Mesenchymal stem cell (in vitro differentiated cells and primary cell): Measurements from ENCODE around the gene SLF2. TPM values are rescaled to one million over a fixed set of nuclear protein-coding genes. Genes with fewer than 3 reads are reported as not detected.
A peak's percentile ranks its signal among the peaks of the same experiment; 100 is the strongest.

Experiments used
- DNase-seq: peaks from one replicate; pipeline ENCODE4 v3.0.0-alpha.2; 2013
- H2AFZ ChIP-seq: one replicate; pipeline ENCODE4 v1.6.1; 2013; ENCODE audit warnings: low read depth, mild to moderate bottlenecking, control low read depth, inconsistent platforms, low read length, moderate library complexity
- H2AK5ac ChIP-seq: 2 replicates; pipeline ENCODE4 v1.6.1; 2013; ENCODE audit warnings: low read length, moderate library complexity, mild to moderate bottlenecking, inconsistent platforms; ENCODE audit not compliant: severe bottlenecking
- H2BK120ac ChIP-seq: one replicate; pipeline ENCODE4 v1.6.1; 2013; ENCODE audit warnings: low read depth, mild to moderate bottlenecking, inconsistent platforms, low read length, moderate library complexity
- H2BK12ac ChIP-seq, 2 experiments: one replicate each; pipeline ENCODE4 v1.6.1; 2013; ENCODE audit warnings: inconsistent platforms in 2 of 2, low read length in 2 of 2, mild to moderate bottlenecking in 2 of 2, moderate library complexity in 2 of 2, control low read depth in 1 of 2
- H2BK15ac ChIP-seq: one replicate; pipeline ENCODE4 v1.6.1; 2013; ENCODE audit warnings: mild to moderate bottlenecking, low read depth, inconsistent platforms; ENCODE audit not compliant: poor library complexity, severe bottlenecking
- H2BK5ac ChIP-seq: 2 replicates; pipeline ENCODE4 v1.6.1; 2013; ENCODE audit warnings: low read depth, mild to moderate bottlenecking, low read length, control low read depth, inconsistent platforms; ENCODE audit not compliant: poor library complexity, severe bottlenecking
- H3K14ac ChIP-seq, 2 experiments: one replicate each; pipeline ENCODE4 v1.6.1; 2013; ENCODE audit warnings: inconsistent platforms in 2 of 2, low read length in 2 of 2, control low read depth in 1 of 2, mild to moderate bottlenecking in 1 of 2, moderate library complexity in 1 of 2
- H3K18ac ChIP-seq, 2 experiments: one replicate each; pipeline ENCODE4 v1.6.1; 2013; ENCODE audit warnings: inconsistent platforms in 2 of 2, low read length in 2 of 2, control low read depth in 1 of 2, low read depth in 1 of 2, mild to moderate bottlenecking in 1 of 2
- H3K23ac ChIP-seq, 2 experiments: one replicate each; pipeline ENCODE4 v1.6.1; 2013; ENCODE audit warnings: inconsistent platforms in 2 of 2, low read length in 2 of 2, mild to moderate bottlenecking in 2 of 2, moderate library complexity in 2 of 2, control low read depth in 1 of 2
- H3K27ac ChIP-seq: 2 replicates; pipeline ENCODE4 v1.5.1; 2013; ENCODE audit warnings: mild to moderate bottlenecking, moderate library complexity, low read length, control low read depth, inconsistent platforms; ENCODE audit not compliant: poor library complexity, severe bottlenecking
- H3K27me3 ChIP-seq, 2 experiments: 2 replicates each; pipeline versions ENCODE4 v1.6.1 to v1.7.0; 2013; ENCODE audit warnings: low read length in 2 of 2, mild to moderate bottlenecking in 2 of 2, moderate library complexity in 2 of 2, control low read depth in 1 of 2, inconsistent platforms in 1 of 2; ENCODE audit not compliant: control insufficient read depth in 1 of 2, insufficient read depth in 1 of 2
- H3K36me3 ChIP-seq, 2 experiments: 2 replicates each; pipeline versions ENCODE4 v1.6.1 to v1.7.0; 2013; ENCODE audit warnings: low read length in 2 of 2, control low read depth in 1 of 2, inconsistent platforms in 1 of 2, low read depth in 1 of 2, mild to moderate bottlenecking in 1 of 2; ENCODE audit not compliant: insufficient read depth in 2 of 2, control insufficient read depth in 1 of 2
- H3K4ac ChIP-seq, 2 experiments: one replicate each; pipeline ENCODE4 v1.6.1; 2013; ENCODE audit warnings: inconsistent platforms in 2 of 2, low read length in 2 of 2, mild to moderate bottlenecking in 2 of 2, moderate library complexity in 2 of 2, control low read depth in 1 of 2, low read depth in 1 of 2
- H3K4me1 ChIP-seq: 2 replicates; pipeline ENCODE4 v1.6.1; 2013; ENCODE audit warnings: low read depth, low read length, control low read depth; ENCODE audit not compliant: control insufficient read depth, insufficient read depth
- H3K4me2 ChIP-seq: 2 replicates; pipeline ENCODE4 v1.6.1; 2013; ENCODE audit warnings: low read length, mild to moderate bottlenecking, inconsistent platforms; ENCODE audit not compliant: poor library complexity, severe bottlenecking
- H3K4me3 ChIP-seq, 2 experiments: 2 replicates each; pipeline versions ENCODE4 v1.5.1 to v1.7.0; 2013; ENCODE audit warnings: low read length in 2 of 2, mild to moderate bottlenecking in 2 of 2, control low read depth in 1 of 2, low read depth in 1 of 2; ENCODE audit not compliant: insufficient read depth in 1 of 2
- H3K79me1 ChIP-seq: replicated peaks from 2 replicates; pipeline ENCODE4 v1.6.1; 2013; ENCODE audit warnings: mild to moderate bottlenecking, control low read depth, low read length, inconsistent platforms; ENCODE audit not compliant: poor library complexity, severe bottlenecking
- H3K9ac ChIP-seq: 2 replicates; pipeline ENCODE4 v1.7.0; 2013; ENCODE audit warnings: mild to moderate bottlenecking, low read length, moderate library complexity
- H3K9me3 ChIP-seq: 2 replicates; pipeline ENCODE4 v1.7.0; 2013; ENCODE audit warnings: mild to moderate bottlenecking, low read length; ENCODE audit not compliant: control insufficient read depth
- H4K8ac ChIP-seq: one replicate; pipeline ENCODE4 v1.6.1; 2013; ENCODE audit warnings: inconsistent platforms, mild to moderate bottlenecking, low read length, moderate library complexity
- H4K91ac ChIP-seq: one replicate; pipeline ENCODE4 v1.6.1; 2013; ENCODE audit warnings: mild to moderate bottlenecking, low read length, inconsistent platforms
- WGBS: methylation state at CpG from one replicate; pipeline ENCODE4 v1.1.7; 2013; ENCODE audit warnings: mixed read lengths; 5-methylcytosine and 5-hydroxymethylcytosine counted together
- small RNA-seq: library from polyadenylated mRNA; stranded (forward); fragments of <200 nt; extraction: miRNeasy Mini kit (QIAGEN cat#:217004); gene quantifications from one replicate; pipeline ENCODE3, GENCODE V24; 2013; ENCODE audit warnings: low read depth

Gene SLF2

GRCh38 chr10:101014230-101014884 is 101.6 kb downstream of the SLF2 start:
- no peak overlapping the region for H3K4me3 ChIP-seq
- no peak overlapping the region for H2AFZ ChIP-seq
- H3K4me2 ChIP-seq, result no peak overlapping the region
- H2BK5ac ChIP-seq, result no peak overlapping the region
- peak overlapping the region; percentile 54 for H2BK15ac ChIP-seq
- peak overlapping the region in 1 of 2 experiments; percentile 24 for H2BK12ac ChIP-seq
- H3K18ac ChIP-seq, result peak overlapping the region in 1 of 2 experiments; percentile 32
- no peak overlapping the region for H2BK120ac ChIP-seq
- H4K8ac ChIP-seq, result peak overlapping the region; percentile 57
- H3K4ac ChIP-seq, result peak overlapping the region in 1 of 2 experiments; percentile 10
- H3K9me3 ChIP-seq, result no peaks in the 10 kb centered on the region
- H3K14ac ChIP-seq, result no peak overlapping the region
- H3K79me1 ChIP-seq, result no peaks in the 10 kb centered on the region
- H3K27ac ChIP-seq, result no peak overlapping the region
- DNase-seq, result peak; percentile 76
- H3K36me3 ChIP-seq, result no peaks in the 10 kb centered on the region
- H3K9ac ChIP-seq, result peak overlapping the region; percentile 65
- no peak overlapping the region for H4K91ac ChIP-seq
- no peak overlapping the region for H2AK5ac ChIP-seq
- no peaks in the 10 kb centered on the region for H3K27me3 ChIP-seq
- 26% methylated on average over 11 of the region's 11 CpGs for WGBS
- peaks cover 33% of the 10 kb centered on the region for H3K4me1 ChIP-seq
- H3K23ac ChIP-seq, result no peak overlapping the region

Small RNA genes within 50 kb of the gene (small RNA-seq; reads per million reads assigned to genes)
- gene MIR608, result not detected
- gene RF00019, result not detected
